A673 (cell line): ENCODE results near the gene IZUMO2. TPM values are rescaled to one million over a fixed set of nuclear protein-coding genes. Genes with fewer than 3 reads are reported as not detected.
A peak's percentile ranks its signal among the peaks of the same experiment; 100 is the strongest.

Experiments used
- BruUV-seq: library from RNA; stranded (reverse); fragments of 400-500 nt; replicated peaks from 2 replicates; lab custom pipeline; 2021; lab: Mats Ljungman, UMichigan
- CTCF ChIA-PET: fragments of 300-600 bp; sonication (Branson Sonifier 250); formaldehyde crosslinking; loops from one replicate; lab custom pipeline; 2022; ENCODE audit warnings: antibody characterized with exemption; lab: Charles Lee
- POLR2A ChIA-PET: fragments of 300-600 bp; sonication (Branson Sonifier 250); formaldehyde crosslinking; loops from one replicate; lab custom pipeline; 2022; ENCODE audit warnings: antibody characterized with exemption; ENCODE audit not compliant: low non-redundant PET; lab: Charles Lee
- DNase-seq: peaks from one replicate; pipeline ENCODE4 v3.0.0-alpha.2; 2015; ENCODE audit warnings: low spot score
- H3K27ac ChIP-seq: fragments of 200-600 bp; sonication (generic); 2 replicates; pipeline ENCODE4 v1.5.1; 2016; ENCODE audit warnings: mixed run types, low read depth, mild to moderate bottlenecking, mixed read lengths, antibody characterized with exemption, low read length; ENCODE audit not compliant: poor library complexity, severe bottlenecking
- H3K27me3 ChIP-seq: fragments of 200-600 bp; sonication (generic); replicated peaks from 2 replicates; pipeline ENCODE4 v1.6.1; 2017; ENCODE audit warnings: mixed run types, low read depth, mild to moderate bottlenecking, mixed read lengths, antibody characterized with exemption, low read length; ENCODE audit not compliant: insufficient read depth, poor library complexity
- H3K36me3 ChIP-seq: fragments of 200-600 bp; sonication (generic); 2 replicates; pipeline ENCODE4 v1.6.1; 2016; ENCODE audit warnings: mixed run types, mild to moderate bottlenecking, mixed read lengths, antibody characterized with exemption, low read length; ENCODE audit not compliant: insufficient read depth, poor library complexity, severe bottlenecking
- H3K4me1 ChIP-seq: fragments of 200-600 bp; sonication (generic); 2 replicates; pipeline ENCODE4 v1.6.1; 2017; ENCODE audit warnings: mixed run types, mild to moderate bottlenecking, mixed read lengths, antibody characterized with exemption, low read length; ENCODE audit not compliant: insufficient read depth, poor library complexity, severe bottlenecking
- H3K4me3 ChIP-seq: fragments of 200-600 bp; sonication (generic); 2 replicates; pipeline ENCODE4 v1.5.1; 2016; ENCODE audit warnings: low read depth, mixed run types, mild to moderate bottlenecking, mixed read lengths, low read length; ENCODE audit not compliant: poor library complexity, severe bottlenecking
- H3K9me3 ChIP-seq: fragments of 200-600 bp; sonication (generic); 2 replicates; pipeline ENCODE4 v1.6.1; 2016; ENCODE audit warnings: mixed run types, low read depth, mild to moderate bottlenecking, mixed read lengths, antibody characterized with exemption, low read length; ENCODE audit not compliant: poor library complexity, severe bottlenecking
- EZH2 ChIP-seq: fragments of 200-600 bp; sonication (generic); IDR thresholded peaks from 2 replicates; pipeline ENCODE4 v1.6.1; 2017; ENCODE audit warnings: borderline replicate concordance, low read depth, mild to moderate bottlenecking, mixed read lengths, antibody characterized with exemption, low read length; ENCODE audit not compliant: poor library complexity, severe bottlenecking
- intact Hi-C: fragments of 100-400 bp; cut with micrococcal nuclease; formaldehyde crosslinking; loops from one replicate; pipeline ENCODE4 v1.10.0; 2022; ENCODE audit not compliant: unreplicated experiment
- total RNA-seq: library from RNA; stranded (reverse); gene quantifications from 2 replicates; pipeline ENCODE4 v1.2.3, GENCODE V29; 2021
- TF ChIP-seq, protein P1 (sequence below): fragments of 300-800, 200-600 bp; sonication (generic); conservative IDR thresholded peaks from 2 replicates; pipeline ENCODE4 v1.5.1; 2017; ENCODE audit warnings: low read depth, mild to moderate bottlenecking, antibody characterized with exemption, low read length, moderate library complexity, mixed read lengths

The IZUMO2 gene
- total RNA-seq, 1 experiment from 2014 or later: not detected

DNA sequence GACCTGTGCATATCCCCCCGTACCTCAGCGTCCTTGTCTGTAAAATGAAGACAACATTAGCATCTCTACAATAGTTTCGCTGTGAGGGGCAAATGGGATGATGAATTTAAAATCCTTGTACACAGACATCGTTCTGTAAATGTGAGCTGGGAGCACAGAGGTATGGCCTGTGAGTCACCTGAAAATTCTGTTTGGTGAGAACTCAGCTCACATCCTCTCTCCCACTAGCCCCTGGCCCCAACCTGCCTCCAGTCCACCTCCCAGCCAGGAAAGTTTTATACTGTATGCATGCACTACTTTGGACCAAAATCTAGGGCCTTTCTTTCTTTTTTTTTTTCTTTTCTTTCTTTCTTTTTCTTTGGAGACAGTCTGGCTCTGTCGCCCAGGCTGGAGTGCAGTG, 8.7 kb upstream of the IZUMO2 start:
- Histone ChIP-seq H3K4me3 (no peak overlapping the region), H3K4me1 (peaks cover 3% of the 10 kb centered on the region), H3K36me3 (no peaks in the 10 kb centered on the region), H3K27ac (no peak overlapping the region), H3K27me3 (no peaks in the 10 kb centered on the region), H3K9me3 (no peaks in the 10 kb centered on the region)
- TF ChIP-seq EZH2: no peak
- TF ChIP-seq, protein P1, sequence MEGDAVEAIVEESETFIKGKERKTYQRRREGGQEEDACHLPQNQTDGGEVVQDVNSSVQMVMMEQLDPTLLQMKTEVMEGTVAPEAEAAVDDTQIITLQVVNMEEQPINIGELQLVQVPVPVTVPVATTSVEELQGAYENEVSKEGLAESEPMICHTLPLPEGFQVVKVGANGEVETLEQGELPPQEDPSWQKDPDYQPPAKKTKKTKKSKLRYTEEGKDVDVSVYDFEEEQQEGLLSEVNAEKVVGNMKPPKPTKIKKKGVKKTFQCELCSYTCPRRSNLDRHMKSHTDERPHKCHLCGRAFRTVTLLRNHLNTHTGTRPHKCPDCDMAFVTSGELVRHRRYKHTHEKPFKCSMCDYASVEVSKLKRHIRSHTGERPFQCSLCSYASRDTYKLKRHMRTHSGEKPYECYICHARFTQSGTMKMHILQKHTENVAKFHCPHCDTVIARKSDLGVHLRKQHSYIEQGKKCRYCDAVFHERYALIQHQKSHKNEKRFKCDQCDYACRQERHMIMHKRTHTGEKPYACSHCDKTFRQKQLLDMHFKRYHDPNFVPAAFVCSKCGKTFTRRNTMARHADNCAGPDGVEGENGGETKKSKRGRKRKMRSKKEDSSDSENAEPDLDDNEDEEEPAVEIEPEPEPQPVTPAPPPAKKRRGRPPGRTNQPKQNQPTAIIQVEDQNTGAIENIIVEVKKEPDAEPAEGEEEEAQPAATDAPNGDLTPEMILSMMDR: no peak
- no TSS peak for BruUV-seq
- ChIA-PET POLR2A (no interaction called here), CTCF (interaction anchor here (0.6 kb wide), 1 partner anchor 87 kb away, joined by 3 read pairs; no protein-coding TSS in a partner anchor)
- intact Hi-C loops: no loop called here
- no peak for DNase-seq

DNA sequence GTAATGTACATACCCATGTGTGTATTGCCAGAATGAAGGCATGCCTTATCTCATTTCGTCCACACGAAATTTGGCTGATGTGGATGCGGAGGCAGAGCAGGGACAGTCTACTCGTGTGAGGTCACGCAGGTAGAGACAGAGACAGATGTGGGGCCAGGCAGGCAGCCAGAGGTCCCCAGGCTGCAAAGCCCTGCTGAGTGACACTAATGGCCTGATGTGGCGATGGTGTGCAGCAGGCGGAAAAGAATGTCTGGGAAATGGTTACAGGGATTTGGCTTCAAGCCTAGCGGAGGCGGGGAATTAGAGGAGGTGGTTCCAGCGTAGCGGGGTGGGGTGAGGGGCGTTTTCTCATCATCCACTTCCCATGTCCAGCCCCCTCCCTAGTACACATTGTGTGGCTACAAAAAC, 4.2 kb upstream of the IZUMO2 start:
- ChIA-PET POLR2A (no interaction called here), CTCF (no interaction called here)
- intact Hi-C loops: no loop called here
- no peaks in the 10 kb centered on the region for H3K36me3 ChIP-seq
- no peak for TF ChIP-seq EZH2
- TF ChIP-seq, protein P1: no peak
- peaks cover 3% of the 10 kb centered on the region for H3K4me1 ChIP-seq
- peak; percentile 58 for DNase-seq
- H3K27me3 ChIP-seq: no peaks in the 10 kb centered on the region
- H3K4me3 ChIP-seq: no peak overlapping the region
- no peaks in the 10 kb centered on the region for H3K9me3 ChIP-seq
- no peak overlapping the region for H3K27ac ChIP-seq
- no TSS peak for BruUV-seq

DNA sequence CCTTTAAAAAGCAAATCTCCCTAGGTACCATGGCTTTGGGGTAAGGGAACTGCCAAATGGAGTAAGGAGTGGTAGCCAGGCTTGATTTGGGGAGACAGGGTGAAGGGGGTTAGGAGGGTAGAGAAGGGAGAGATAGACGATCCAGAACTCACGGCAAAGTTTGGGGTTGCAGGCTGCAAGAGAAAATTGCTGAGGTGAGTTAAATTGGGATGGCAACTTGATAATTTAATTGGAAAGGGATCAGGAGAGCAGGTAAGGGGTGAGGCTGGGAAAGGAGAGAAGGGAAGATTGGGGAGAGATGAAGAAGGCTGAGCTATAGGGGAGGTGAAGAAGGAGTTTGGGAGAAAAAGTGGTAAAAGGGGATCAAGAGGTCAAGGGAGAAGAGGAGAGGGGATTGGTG, 4.0 kb downstream of the IZUMO2 start:
- CTCF ChIA-PET: no interaction called here

More for the DNA sequence above, 4.0 kb downstream of the IZUMO2 start:
- DNase-seq: no peak
- no TSS peak for BruUV-seq
- Histone ChIP-seq H3K9me3 (no peaks in the 10 kb centered on the region), H3K27me3 (no peaks in the 10 kb centered on the region), H3K27ac (no peak overlapping the region), H3K36me3 (no peaks in the 10 kb centered on the region), H3K4me3 (no peak overlapping the region), H3K4me1 (no peaks in the 10 kb centered on the region)
- POLR2A ChIA-PET: no interaction called here
- intact Hi-C loops: no loop called here
- TF ChIP-seq EZH2: no peak
- TF ChIP-seq, protein P1: no peak
